NOMO-1 treated with dmso at 0.1 percent for 144 hours (cell line): ENCODE results near the gene DCAF8L2.
"Not testable (repeated sequence)": the region's sequence is repeated elsewhere in the genome, so short reads cannot be mapped to it uniquely, and the experiment has no call there.

Experiments
- DNase-seq: peaks from one replicate; lab custom pipeline; 2025; ENCODE audit not compliant: unreplicated experiment; lab: John Stamatoyannopoulos, UW

Gene DCAF8L2

DNA sequence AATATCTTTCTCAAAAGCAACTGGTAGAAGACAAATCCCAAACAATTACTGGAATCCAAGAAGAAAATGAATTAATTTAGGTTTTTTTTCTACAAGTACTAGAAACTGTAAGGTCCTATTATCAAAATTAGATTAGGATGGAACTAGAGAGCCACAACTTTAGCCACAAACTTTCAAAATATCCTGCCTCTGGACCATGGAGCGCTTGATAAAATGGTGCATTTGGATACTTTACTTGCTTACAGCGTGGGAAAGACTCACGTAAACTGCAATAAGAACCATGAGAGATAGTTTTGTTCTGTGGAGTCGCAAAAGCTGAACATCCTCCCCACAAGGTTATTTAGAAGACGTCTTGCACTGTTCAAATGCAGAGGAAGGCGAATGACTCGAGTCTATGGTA, at the start of gene DCAF8L2:
DCAF8L2 (plus strand) TSS at position 301 of the 400 bp plus-strand sequence. CDS start 156,552 bp downstream, outside the sequence.
- no peak for DNase-seq

DNA sequence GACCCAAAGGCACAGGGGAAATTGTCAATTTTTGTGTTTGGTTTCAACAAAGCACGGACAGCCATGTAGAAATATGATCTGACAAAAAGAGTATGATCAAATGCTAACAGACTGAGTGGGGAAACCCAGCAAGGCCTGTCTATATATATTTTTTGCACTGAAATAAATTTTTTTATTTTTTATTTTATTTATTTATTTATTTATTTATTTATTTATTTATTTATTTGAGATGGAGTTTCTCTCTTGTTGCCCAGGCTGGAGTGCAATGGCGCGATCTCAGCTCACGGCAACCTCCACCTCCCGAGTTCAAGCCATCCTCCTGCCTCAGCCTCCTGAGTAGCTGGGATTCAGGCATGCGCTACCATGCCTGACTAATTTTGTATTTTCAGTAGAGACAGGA, 49.0 kb upstream of the DCAF8L2 start:
- not testable (repeated sequence) for DNase-seq

DNA sequence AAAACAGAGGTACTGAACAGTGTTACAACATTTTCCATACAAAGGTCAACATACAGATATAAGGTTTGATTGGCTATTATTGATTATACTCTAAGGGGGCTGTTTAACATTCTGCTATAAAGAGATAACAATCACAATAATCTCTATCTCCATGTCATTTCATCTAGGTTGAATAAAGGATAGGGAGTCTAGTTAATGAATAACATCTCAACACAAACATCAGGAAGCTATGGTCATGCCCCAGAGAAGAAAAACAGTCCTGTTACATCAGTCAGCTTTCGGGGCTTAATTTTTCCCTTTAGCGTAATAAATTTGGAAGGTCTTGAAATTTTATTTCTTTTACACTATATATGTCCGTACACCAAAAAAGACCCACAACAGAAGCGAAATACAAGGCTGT, 41.5 kb upstream of the DCAF8L2 start:
- DNase-seq: no peak

DNA sequence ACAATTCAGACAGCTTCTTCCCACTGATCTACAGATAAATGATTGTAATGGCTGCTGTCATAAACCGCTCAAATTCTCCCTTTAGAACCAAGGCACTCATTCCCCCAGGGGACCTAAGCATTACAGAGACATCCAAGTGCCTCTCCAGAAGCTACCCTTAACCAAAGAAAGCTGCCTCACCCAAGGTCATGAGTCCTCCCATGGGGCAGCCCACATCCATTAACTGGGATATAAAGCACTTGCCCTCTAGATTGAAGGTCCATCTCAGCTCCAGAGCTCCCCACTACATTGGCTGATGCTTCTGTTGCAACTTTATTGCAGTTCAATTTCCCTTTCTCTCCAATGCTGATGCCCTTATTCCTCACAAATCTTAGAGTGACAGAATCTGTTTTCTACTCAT, 40.5 kb upstream of the DCAF8L2 start:
- DNase-seq: no peak

DNA sequence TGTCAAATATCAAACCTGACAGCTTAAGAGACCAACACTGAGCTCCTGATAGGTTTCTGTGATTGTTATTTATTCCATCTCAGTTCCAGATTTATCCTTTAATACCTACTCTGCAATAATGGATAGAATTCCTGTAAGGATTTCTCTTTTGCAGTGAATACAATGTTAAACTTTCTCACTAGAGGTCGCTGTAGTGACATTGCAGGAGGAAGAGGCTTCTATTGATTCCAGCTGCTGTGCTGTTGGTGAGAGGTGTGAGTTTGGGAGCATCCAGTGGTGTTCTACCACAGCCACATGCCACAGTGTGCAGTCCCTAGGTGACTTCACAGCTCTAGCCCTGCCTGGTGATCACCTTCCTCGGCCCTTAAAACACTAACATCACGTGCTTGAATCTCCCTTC, 34.6 kb upstream of the DCAF8L2 start:
- DNase-seq: no peak

DNA sequence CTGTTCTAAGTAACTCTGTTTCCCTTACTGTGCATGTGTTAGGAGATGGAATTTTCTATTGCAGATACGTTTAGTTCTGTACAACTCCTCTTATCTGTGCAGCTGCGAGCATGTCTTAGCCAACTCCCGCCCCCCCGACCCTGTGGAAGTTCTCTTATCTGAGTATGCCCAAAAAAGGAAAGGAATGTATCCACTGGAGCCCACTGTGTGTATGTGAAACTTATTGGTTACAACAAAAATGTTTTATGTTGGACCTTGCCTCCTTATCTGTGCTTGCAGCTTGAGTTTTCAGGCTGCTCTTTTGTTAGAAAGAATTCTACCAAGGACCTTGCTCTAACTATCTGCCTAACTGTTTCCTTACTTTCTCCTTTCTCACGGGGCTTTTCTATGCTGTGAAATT, 24.2 kb upstream of the DCAF8L2 start:
- no peak for DNase-seq

DNA sequence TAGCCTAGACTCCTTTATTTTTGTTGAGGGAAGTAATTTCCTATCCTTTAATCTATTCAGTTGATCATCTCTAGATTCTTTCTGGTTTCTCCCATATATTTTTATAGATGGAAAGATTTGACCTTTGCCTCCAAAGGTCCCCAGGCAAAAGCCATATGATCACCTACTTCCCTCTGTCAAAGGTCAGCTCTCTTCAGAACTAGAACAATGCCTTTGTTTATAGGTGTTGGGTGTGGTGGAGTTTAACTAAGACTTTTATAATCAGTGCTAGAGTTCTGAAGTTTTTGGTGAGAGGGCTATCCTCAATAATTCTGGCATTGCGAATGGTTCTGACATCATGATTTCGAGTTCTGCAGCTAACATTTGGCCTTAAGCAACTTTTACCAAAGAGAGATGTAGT, 19.0 kb upstream of the DCAF8L2 start:
- DNase-seq: no peak

DNA sequence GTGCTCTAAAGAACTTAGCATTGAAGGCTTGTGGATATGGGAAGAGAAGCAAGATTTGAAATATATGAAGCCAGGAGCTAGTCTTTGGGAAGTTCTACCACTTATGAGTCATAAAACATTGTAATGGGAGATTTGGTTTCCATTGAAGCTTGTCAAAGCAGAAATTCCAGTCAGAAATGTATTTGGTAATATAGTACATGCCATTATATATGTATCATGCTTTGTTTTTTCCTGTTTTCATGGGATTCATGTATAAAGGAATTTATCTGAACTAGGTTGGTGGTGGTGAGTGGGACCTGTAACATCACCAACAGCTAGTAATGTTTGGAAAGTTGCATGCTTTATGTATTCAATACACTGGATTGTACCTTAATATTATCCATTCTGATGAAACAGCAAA, 14.6 kb upstream of the DCAF8L2 start:
- DNase-seq: no peak

DNA sequence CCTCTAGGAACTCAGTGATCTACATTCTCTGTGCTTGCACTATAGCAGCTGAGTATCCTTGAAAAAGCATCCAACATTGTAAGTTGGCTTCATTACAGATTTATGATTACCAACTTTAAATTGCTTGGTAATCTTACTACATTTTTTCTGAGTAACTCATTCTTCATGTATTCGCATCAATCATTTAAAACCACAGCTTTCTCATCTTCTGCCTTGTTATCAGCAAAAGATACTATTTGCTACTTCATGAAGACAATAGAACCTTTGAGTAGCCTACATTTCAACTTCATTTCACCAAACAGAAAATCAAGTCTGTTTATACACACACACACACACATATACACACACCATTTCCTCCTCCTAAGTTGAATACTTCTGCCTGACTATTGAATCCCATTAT, 6.2 kb upstream of the DCAF8L2 start:
- DNase-seq: no peak

DNA sequence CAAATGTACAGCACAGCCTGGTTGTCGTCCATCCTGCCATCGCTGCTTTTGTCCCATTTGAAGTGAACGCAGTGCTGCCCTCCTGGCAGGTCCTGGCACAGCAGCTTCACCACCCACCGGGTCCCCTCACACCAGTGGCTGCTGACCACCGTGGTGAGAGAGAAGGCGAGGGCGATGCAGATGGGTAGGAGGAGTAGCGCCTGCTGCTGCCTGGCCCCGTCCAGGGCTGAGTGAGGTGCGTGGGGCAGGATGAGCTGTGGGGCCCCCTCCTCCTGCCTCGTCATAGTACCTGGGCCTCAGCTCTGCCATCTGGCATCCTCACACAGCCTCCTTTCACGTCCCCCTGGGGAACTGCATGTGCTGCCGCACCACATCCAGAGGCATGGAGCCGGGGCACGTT, 1.8 kb downstream of the DCAF8L2 start:
- DNase-seq: no peak

DNA sequence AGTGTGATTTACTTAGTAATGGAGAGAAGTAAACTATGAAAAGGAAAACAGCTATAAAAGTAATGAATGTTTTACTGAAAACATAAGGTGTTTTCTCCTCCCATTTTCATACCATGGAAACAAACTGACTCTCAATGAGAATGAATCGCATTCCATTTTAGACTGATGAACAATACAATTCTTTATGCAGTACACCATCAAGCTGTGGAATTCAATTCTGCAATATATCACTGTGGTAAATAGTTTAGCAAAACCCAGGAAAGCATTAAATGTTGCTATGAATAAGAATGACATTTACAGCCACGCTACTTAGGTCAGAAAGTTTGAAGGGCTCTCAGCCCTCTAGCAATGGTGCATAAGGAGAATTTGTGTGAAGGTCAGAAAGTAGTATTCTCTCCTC, 7.4 kb downstream of the DCAF8L2 start:
- no peak for DNase-seq

DNA sequence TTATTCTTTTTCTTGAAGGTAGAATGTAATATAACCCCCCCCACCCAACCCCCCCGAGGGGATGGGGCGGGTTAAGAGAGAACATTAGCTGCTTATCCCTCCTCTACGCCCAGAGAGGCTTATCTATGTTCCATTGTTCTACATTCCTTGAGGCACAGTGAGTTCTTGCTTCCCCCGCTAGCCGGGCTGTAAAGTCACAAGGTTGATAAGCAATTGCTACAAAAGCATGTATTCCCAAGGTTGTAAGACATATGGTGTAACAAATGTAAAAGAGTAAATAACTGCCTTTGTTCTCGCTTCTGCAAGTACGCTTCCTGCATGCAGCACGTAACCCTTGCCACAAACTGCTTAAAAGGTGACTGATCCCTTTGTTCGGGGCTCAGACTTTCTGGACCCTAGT, 8.2 kb downstream of the DCAF8L2 start:
- no peak for DNase-seq

DNA sequence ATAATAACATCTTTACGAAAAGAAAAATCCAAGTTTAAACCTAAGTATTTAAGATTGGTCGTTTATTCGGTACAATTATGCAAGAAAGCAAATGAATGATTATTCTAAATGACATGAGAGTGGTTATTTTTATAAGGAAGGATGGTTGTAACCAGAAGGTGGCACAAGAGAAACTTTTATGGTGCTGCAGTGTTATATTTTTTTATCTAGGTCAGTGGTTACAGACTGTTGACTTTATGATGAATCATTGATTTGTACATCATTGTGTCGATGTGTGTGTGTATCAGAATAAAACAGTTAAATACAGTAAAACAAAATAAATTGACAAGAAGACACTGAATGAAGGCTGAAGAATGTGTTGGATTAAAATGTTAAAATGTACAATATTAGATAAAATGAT, 9.8 kb downstream of the DCAF8L2 start:
- no peak for DNase-seq

DNA sequence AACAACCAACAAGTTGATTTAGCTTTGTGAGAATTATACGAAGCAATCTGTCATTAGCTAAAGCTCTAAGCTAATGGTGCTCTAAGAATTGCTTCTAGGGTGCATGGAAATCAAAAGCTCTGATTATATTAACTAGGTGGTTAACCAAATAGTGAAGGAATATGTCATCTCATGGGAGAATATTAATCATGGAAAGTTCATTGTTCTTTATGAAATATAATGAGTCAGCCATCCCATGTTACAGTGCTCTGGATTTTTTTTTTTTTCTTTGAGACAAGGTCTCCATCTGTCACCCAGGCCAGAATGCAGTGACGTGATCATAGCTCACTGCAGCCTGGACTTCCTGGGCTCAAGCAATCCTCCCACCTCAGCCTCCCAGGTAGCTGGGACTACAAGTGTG, 10.5 kb downstream of the DCAF8L2 start:
- no peak for DNase-seq

DNA sequence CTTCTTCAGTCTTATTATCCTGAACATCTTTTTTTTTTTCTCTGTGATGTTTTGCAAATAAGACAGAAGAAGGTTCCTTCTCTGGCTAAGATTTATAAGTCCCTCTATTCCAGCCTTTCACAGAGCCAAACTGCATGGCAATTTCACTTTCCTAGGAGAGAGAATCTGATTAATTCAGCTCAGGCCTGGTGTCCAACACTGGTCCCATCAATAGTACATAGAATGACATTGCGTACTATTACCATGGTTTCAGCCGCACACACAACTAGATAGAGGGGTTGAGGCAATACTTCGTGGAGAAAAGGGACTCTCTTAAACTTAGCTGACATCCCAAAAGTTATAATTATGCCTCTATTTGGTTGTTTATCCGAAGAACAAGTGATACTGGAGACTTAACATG, 18.5 kb downstream of the DCAF8L2 start:
- DNase-seq: no peak

DNA sequence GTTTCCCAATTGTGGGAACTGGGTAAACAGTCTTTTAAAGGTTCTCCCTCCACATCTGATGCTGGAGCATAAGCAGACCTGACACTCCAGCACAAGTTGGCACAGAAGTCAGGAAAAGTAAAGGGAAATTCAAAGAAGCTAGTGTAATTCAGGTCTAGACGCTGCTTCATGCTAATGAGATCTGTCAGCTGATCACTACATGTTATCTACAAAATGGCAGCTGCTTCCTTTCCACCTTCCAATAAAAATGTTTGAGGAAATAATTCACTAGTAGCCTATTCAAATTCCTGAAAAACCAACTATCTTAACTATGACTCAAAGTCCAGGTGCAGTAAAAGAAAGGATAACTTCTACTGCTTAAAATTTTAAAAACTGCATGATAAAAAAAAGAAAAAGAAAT, 29.3 kb downstream of the DCAF8L2 start:
- no peak for DNase-seq

DNA sequence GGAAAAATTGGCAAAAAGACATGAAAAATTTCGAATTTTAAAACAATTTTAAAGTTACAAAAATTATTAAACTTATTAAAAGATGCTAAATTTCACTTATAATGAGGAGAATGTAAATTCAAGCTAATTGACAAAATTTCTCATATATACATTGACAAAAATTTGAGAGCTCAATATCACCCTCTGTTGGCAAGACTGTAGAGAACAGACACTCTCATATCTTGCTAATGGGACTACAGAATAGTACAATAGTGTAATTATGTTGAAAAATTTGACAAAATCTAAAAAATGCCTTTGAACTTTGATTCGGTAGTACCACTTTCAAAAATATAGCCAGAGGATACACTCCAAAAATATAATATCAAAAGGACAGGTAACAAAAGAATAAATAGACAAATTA, 29.8 kb downstream of the DCAF8L2 start:
- no peak for DNase-seq

DNA sequence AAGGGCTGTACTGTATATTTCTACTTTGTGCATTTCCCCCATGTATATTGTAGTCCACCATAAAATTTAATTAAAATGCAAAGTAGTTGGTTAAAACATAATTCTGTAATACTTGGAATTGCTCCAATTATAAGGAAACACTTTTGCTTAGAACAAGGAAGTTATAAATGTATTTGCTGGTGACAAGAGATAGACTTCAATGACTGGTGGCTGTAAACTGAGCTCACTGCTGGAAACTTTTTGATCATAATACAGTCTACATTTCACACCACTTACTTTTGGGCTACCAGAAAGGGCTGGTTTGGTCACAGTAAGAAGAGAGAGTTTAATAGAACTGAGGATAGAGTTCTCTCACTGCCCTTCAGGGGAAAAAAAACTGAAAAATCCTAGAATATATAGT, 32.7 kb downstream of the DCAF8L2 start:
- DNase-seq: no peak

DNA sequence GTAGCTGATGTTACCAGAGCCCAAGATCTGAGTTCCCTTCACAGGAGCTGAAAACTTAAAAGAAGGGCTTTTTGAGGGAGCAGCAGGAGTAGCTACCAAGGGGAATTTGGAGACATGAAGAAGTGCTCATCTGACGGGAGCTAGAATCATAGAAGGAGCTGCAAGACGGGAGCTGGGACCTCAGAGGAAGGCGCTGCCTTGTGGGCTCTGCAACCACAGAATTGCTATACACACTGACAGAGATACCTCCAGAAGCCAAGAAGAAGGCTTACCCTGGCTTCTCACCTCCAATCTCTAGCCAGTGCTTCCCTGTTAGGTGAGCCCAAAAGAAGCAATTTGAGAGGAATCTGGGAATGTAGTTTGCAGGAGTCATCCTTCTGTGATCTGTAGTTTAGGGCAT, 35.9 kb downstream of the DCAF8L2 start:
- no peak for DNase-seq

DNA sequence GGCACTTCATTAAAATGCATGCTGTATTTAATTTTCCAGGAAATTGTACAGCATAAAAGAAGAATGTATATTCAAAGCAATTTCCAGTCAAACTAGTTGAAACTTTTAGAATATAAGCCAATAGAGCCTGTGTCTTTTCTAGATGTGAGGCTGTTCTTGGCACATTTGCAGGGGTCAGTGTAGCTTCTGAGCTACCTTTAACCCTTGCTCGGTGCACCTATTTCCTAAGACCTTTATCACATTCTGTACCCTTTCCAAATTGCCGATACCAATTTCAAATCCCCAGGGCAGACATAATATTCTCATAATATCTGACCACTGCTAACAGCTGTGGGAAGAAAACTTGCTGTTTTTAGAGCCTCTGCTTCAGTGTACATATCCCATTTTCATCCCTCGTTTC, 43.2 kb downstream of the DCAF8L2 start:
- DNase-seq: no peak

DNA sequence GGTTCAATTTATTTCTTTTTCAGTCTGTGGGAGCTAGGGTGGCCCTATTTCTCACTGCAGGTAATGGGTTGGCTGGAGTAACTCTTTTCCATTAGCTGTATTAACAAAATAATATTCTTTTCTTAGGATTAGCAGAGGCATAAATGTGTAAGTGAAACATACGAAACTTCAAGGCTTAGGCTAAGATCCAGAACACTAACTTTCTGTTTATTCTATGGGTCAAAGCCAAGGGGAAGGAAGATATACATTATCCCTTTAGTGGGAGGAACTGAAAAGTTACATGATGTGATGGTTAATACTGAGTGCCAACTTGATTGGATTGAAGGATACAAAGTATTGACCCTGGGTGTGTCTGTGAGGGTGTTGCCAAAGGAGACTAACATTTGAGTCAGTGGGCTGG, 66.4 kb downstream of the DCAF8L2 start:
- DNase-seq: no peak

DNA sequence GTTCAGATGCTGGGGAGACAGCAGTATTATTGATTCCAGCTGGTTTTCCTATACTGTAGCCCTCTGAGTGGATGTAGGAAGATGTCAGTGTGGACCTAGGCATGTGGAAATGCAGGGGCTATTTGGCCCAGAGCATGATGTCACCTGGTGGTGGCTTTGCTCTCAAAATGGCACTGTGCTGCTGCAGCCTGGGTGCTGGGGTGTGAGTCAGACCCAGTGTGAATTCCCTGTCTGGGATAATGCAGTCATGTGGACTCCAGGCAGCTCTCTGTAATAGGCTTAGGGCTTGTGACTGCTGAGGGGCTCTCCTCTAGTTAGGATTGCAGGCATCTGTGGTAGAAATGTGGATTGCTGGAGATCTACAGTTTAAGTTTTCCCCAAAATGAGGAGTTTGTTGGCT, 70.7 kb downstream of the DCAF8L2 start:
- no peak for DNase-seq

DNA sequence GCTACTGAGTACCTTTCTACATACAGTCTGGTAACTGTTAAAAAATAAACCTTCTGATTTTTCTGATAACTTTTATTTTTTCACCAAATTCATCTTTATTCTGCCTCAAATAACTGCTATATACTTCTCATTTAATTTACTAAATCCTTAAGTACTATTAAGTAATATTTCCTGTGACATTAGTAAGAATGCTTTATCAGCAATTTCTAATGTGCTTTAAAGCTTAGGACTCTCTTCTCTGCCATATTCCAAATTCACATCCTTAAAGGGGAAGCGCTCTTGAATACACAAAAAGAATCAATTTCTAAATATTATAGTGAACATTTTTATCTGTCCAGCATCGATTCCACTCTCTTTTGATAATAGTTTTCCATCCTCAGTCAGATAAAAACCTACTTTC, 81.1 kb downstream of the DCAF8L2 start:
- DNase-seq: no peak

DNA sequence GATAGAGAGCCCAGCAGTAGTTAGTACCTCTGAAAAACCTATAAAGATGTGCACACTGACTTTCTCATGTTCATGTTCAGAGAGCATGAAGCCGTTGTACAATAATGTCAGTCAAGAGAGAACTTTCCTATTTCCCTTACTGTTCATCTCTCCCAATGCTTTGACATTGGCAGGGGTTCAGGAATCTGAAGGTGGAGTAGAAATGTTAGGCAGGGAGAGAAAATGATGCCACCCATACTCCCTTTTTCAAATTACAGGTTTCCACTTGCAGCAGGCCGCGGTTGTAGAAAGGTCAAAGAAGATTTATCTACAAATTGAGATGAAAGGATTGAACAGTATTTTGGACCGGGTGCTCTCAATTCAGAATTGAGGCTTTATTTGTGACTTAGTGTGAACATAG, 84.3 kb downstream of the DCAF8L2 start:
- no peak for DNase-seq
